CD4-positive, CD25-positive, alpha-beta regulatory T cell (primary cell): ENCODE results near the gene KIF6. TPM values are rescaled to one million over a fixed set of nuclear protein-coding genes. Genes with fewer than 3 reads are reported as not detected.

ENCODE experiments used
- ATAC-seq, 2 donors: fragments of 150-1000 bp; cut with Tn5 transposase; one replicate each; pipeline ENCODE4 v1.10.0; 2021; ENCODE audit warnings: low read depth in 2 of 2, moderate number of reproducible peaks in 2 of 2, moderate library complexity in 1 of 2
- DNase-seq, 3 donors: peaks; one replicate each; pipeline versions ENCODE4 v3.0.0 to v3.0.0-alpha.2; 2012 to 2022; ENCODE audit warnings: mixed read lengths in 1 of 3
- H3K27ac ChIP-seq: one replicate; pipeline ENCODE4 v1.7.0; 2013; ENCODE audit warnings: mild to moderate bottlenecking, low read length; ENCODE audit not compliant: insufficient read depth, poor library complexity, severe bottlenecking
- H3K27me3 ChIP-seq: one replicate; pipeline ENCODE4 v1.7.0; 2013; ENCODE audit warnings: low read length; ENCODE audit not compliant: control insufficient read depth, insufficient read depth
- H3K36me3 ChIP-seq: one replicate; pipeline ENCODE4 v1.7.0; 2013; ENCODE audit warnings: mild to moderate bottlenecking, low read length, moderate library complexity; ENCODE audit not compliant: control insufficient read depth, insufficient read depth
- H3K4me1 ChIP-seq: 2 replicates; pipeline ENCODE4 v1.7.0; 2013; ENCODE audit warnings: mild to moderate bottlenecking, low read length; ENCODE audit not compliant: insufficient read depth, control insufficient read depth, poor library complexity, severe bottlenecking
- H3K4me3 ChIP-seq: one replicate; pipeline ENCODE4 v1.7.0; 2013; ENCODE audit warnings: low read depth, mild to moderate bottlenecking, low read length, moderate library complexity
- H3K9me3 ChIP-seq, 2 experiments: 1 replicate in 1 of 2; 2 replicates in 1 of 2; pipeline ENCODE4 v1.7.0; 2013; ENCODE audit warnings: low read length in 2 of 2, mild to moderate bottlenecking in 1 of 2, moderate library complexity in 1 of 2; ENCODE audit not compliant: control insufficient read depth in 2 of 2
- H3K27ac Mint-ChIP-seq, 3 donors: one replicate each; pipeline ENCODE4 v1.8.0; 2020 to 2022; ENCODE audit warnings: mild to moderate bottlenecking in 3 of 3, mixed read lengths in 3 of 3, moderate library complexity in 2 of 3
- H3K27me3 Mint-ChIP-seq: one replicate; pipeline ENCODE4 v1.8.0; 2022; ENCODE audit warnings: mild to moderate bottlenecking, mixed read lengths
- H3K36me3 Mint-ChIP-seq: one replicate; pipeline ENCODE4 v1.8.0; 2020; ENCODE audit warnings: mixed read lengths
- H3K4me1 Mint-ChIP-seq, 4 donors: one replicate each; pipeline ENCODE4 v1.8.0; 2020 to 2022; ENCODE audit warnings: mixed read lengths in 4 of 4, mild to moderate bottlenecking in 1 of 4
- H3K4me3 Mint-ChIP-seq, 4 donors: one replicate each; pipeline ENCODE4 v1.8.0; 2020 to 2022; ENCODE audit warnings: mild to moderate bottlenecking in 4 of 4, mixed read lengths in 4 of 4, moderate library complexity in 3 of 4
- H3K9me3 Mint-ChIP-seq, 7 donors: one replicate each; pipeline ENCODE4 v1.8.0; 2020 to 2022; ENCODE audit warnings: mixed read lengths in 7 of 7, mild to moderate bottlenecking in 3 of 7, moderate library complexity in 2 of 7
- polyA plus RNA-seq, 4 donors: library from polyadenylated mRNA; unstranded; fragments of 300-500 nt; fragmentation: Illumina TruSeq; gene quantifications; one replicate each; pipeline ENCODE4 v1.2.3, GENCODE V29; 2021
- total RNA-seq: library from RNA; stranded (reverse); gene quantifications from one replicate; pipeline ENCODE4 v1.2.3, GENCODE V29; 2022

KIF6 gene
- total and polyA plus RNA-seq, 5 donors from 2014 or later: not detected

DNA sequence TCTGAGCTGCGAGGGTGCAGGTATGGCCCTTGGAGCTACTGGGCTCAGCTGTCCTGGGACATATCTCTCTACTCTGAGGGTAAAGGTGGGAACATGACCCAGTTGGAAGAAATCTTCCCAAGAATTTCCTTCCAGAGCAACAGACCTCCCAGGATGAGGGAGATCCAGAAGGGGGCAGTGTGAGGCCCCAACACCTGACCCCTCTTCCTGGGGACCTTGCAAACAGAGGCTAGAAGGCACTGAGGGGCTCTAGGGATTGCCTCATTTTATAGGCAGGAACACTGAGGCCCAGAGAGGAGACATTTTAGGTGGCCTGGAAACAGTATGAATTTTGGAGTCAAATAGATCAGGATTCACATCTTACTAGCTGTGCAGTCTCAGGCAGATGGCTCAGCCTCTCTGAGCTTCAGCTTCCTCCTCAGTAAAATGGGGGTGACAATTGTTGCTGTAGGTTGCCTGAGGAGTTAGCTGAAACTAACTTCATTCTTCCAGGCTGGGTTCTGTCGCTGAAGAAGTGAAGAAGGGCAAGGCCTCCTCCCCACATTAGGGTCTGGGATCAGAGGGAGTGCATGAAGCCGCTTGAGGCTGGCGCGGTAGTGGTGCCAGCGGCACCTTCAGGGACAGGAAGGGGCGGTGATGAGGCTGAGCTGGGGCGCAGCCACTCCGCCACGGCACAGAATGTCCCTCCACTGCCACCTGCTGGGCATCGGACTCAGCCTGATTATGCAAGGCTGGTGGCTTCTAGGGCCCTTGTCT lies 422.4 kb downstream of the KIF6 start:
- Mint-ChIP-seq H3K4me3 (peak overlapping the region in 3 of 4 donors; percentile 67 to 78 (median 76)), H3K27ac (peak overlapping the region in 1 of 3 donors; percentile 71), H3K36me3 (no peaks in the 10 kb centered on the region), H3K4me1 (peaks cover 0 to 9% (median 4%) of the 10 kb centered on the region in 4 donors), H3K9me3 (no peaks in the 10 kb centered on the region), H3K27me3 (peaks cover 5% of the 10 kb centered on the region)
- no peaks in the 10 kb centered on the region for H3K9me3 ChIP-seq
- H3K36me3 ChIP-seq: no peaks in the 10 kb centered on the region
- no peaks in the 10 kb centered on the region for H3K4me1 ChIP-seq
- peak overlapping the region; percentile 54 for H3K4me3 ChIP-seq
- no peak overlapping the region for H3K27ac ChIP-seq
- H3K27me3 ChIP-seq: no peaks in the 10 kb centered on the region
- peak; percentile 62 to 87 (median 80) for DNase-seq
- ATAC-seq: peak; percentile 91 to 96

DNA sequence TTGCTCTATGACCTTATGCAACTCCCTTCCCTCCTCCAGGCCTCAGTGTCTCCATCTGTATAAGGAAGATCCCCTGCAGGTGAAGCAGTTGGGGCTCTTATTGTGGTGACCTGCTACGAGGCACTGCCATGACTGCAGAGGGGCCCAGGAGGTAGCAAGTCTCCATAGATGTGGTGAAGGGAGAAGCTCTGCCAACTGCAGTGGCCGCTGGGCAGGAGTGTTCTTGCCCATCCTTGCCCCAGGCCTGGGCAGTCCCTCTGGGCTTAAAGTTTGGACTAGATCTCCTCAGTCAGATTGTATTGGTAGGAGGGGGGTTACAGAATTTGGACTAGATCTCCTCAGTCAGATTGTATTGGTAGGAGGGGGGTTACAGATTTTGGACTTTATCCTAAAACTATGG lies 423.2 kb downstream of the KIF6 start:
- no peak overlapping the region for H3K4me3 Mint-ChIP-seq
- H3K36me3 Mint-ChIP-seq: no peaks in the 10 kb centered on the region
- Histone ChIP-seq H3K4me1 (no peaks in the 10 kb centered on the region), H3K27ac (no peak overlapping the region), H3K9me3 (no peaks in the 10 kb centered on the region), H3K4me3 (no peak overlapping the region), H3K36me3 (no peaks in the 10 kb centered on the region), H3K27me3 (no peaks in the 10 kb centered on the region)
- H3K4me1 Mint-ChIP-seq: peaks cover 0 to 9% (median 4%) of the 10 kb centered on the region in 4 donors
- no peak overlapping the region for H3K27ac Mint-ChIP-seq
- H3K9me3 Mint-ChIP-seq: no peaks in the 10 kb centered on the region
- peaks cover 5% of the 10 kb centered on the region for H3K27me3 Mint-ChIP-seq
- no peak for ATAC-seq
- DNase-seq: no peak

DNA sequence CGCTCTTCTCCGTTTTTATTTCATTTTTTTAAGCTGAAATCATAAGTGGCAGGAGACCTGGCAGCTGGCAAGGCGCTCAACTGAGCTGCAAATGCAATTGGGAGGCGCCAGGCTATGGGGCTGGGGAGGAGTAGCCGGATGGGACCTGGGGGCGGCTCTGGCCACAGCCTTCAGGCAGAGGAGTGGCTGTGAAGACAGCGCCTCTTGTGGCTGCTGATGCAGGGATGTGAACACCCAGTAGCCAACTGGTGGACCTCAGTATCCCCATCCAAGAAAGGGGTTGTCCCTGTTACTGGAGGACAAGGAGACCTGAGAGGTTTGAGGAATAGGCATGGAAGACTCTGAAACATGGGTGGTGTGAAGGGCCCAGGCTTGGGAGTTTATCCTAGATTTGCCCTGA lies 423.6 kb downstream of the KIF6 start:
- H3K4me1 ChIP-seq: no peaks in the 10 kb centered on the region
- no peak overlapping the region for H3K27ac Mint-ChIP-seq
- H3K4me1 Mint-ChIP-seq: peaks cover 0 to 9% (median 4%) of the 10 kb centered on the region in 4 donors
- H3K27me3 Mint-ChIP-seq: peaks cover 5% of the 10 kb centered on the region
- DNase-seq (no peak), ATAC-seq (no peak)
- H3K27me3 ChIP-seq: no peaks in the 10 kb centered on the region
- no peaks in the 10 kb centered on the region for H3K9me3 Mint-ChIP-seq
- H3K4me3 ChIP-seq: no peak overlapping the region
- H3K9me3 ChIP-seq: no peaks in the 10 kb centered on the region
- H3K36me3 ChIP-seq: no peaks in the 10 kb centered on the region
- no peak overlapping the region for H3K4me3 Mint-ChIP-seq
- no peaks in the 10 kb centered on the region for H3K36me3 Mint-ChIP-seq
- no peak overlapping the region for H3K27ac ChIP-seq

DNA sequence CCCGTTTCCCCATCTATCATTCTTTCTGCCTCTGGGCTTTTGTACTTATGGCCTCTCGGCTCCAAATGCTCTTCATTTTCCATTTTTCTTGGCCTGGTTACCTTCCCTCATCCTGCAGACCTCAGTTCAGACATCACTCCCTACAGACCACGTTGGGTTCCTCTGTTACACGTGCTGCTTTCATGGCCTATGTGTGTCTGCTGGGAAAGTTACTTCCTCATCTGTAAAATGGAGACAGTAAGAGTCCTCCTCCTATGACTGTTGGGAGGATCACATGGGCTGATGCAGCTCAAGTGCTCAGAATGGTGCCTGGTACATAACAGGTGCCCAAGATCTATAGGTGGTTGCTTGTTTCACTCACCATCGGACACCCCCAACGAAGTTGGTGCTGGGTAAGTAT lies 424.5 kb downstream of the KIF6 start:
- H3K4me3 Mint-ChIP-seq: no peak overlapping the region
- no peak for DNase-seq
- Histone ChIP-seq H3K9me3 (no peaks in the 10 kb centered on the region), H3K27ac (no peak overlapping the region), H3K4me1 (no peaks in the 10 kb centered on the region), H3K4me3 (no peak overlapping the region), H3K36me3 (no peaks in the 10 kb centered on the region), H3K27me3 (no peaks in the 10 kb centered on the region)
- no peak for ATAC-seq
- peaks cover 0 to 1% (median 0%) of the 10 kb centered on the region in 7 donors for H3K9me3 Mint-ChIP-seq
- H3K27ac Mint-ChIP-seq: peak overlapping the region in 1 of 3 donors; percentile 6
- peaks cover 0 to 9% (median 4%) of the 10 kb centered on the region in 4 donors for H3K4me1 Mint-ChIP-seq
- peaks cover 5% of the 10 kb centered on the region for H3K27me3 Mint-ChIP-seq
- H3K36me3 Mint-ChIP-seq: no peaks in the 10 kb centered on the region

DNA sequence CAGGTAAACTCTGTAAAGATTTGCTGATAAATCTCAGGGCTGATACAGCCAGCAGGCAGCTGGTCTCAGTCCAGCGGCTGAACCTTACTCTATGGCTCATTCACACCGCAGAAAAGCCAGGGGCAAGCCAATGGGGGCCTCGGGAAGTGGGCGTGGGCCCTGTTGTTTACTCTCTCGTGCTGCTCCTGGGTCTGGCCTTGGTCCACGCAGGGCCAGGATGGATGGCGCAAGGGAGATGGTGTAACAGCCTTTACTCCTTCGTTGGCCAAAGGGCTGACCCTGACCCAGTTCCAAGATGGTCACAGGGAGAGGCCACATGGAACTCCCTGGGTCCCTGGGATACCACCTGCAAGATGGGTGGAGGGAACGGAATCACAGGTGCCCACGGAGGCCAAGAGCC lies 427.1 kb downstream of the KIF6 start:
- Histone ChIP-seq H3K27ac (no peak overlapping the region), H3K9me3 (no peaks in the 10 kb centered on the region), H3K4me3 (no peak overlapping the region), H3K27me3 (no peaks in the 10 kb centered on the region), H3K4me1 (no peaks in the 10 kb centered on the region), H3K36me3 (no peaks in the 10 kb centered on the region)
- Mint-ChIP-seq H3K4me3 (no peak overlapping the region), H3K36me3 (no peaks in the 10 kb centered on the region), H3K27ac (no peak overlapping the region), H3K9me3 (peaks cover 0 to 1% (median 0%) of the 10 kb centered on the region in 7 donors), H3K27me3 (peaks cover 5% of the 10 kb centered on the region), H3K4me1 (peaks cover 0 to 8% (median 3%) of the 10 kb centered on the region in 4 donors)
- ATAC-seq: no peak
- DNase-seq: no peak

DNA sequence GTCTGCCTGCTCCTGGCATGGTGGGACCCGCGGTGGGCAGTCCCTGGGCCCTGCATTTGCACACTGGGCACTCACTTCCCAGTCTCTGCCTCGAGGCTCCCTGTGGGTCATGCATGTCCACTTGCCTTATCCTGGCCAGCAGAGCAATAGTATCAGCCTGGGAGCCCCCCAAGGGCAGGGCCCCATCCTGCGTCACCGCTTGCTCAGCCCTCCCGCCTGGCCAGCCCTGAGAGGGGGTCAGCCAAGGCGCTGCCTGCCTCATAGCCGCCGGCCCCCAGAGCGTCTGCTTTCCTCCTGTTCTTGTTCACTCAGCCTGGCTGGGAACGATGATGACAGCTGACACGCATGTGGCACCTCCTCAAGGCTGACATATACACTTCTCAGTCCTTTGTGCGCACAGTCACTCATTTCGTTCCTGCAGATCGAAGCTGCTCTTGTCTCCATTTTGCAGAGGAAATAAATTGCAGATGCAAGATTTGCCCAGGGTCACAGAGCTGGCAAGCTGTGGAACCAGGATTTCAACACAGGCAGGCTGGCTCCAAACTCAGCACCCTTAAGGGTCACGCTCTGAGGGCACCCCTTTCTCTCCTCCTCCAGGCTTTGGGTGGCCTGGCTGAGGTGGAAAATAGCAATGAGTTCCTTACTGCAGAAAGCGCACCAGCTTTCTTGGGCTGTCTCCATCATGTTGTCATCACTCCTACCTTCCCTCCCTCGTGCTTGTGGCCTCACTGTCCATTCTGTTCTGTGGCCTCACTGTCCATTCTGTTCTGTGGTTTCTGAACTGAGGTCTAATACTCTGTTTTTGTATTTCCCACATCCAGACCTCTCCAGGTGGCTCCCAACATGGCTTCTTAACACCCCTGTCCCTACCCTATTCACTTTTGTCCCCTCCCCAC lies 428.2 kb downstream of the KIF6 start:
- Histone ChIP-seq H3K4me3 (no peak overlapping the region), H3K36me3 (no peaks in the 10 kb centered on the region), H3K27me3 (no peaks in the 10 kb centered on the region), H3K27ac (no peak overlapping the region), H3K4me1 (no peaks in the 10 kb centered on the region), H3K9me3 (no peaks in the 10 kb centered on the region)
- Mint-ChIP-seq H3K36me3 (no peaks in the 10 kb centered on the region), H3K27ac (no peak overlapping the region), H3K4me3 (no peak overlapping the region), H3K9me3 (peaks cover 0 to 2% (median 0%) of the 10 kb centered on the region in 7 donors), H3K27me3 (no peaks in the 10 kb centered on the region), H3K4me1 (no peaks in the 10 kb centered on the region)
- DNase-seq (no peak), ATAC-seq (no peak)

DNA sequence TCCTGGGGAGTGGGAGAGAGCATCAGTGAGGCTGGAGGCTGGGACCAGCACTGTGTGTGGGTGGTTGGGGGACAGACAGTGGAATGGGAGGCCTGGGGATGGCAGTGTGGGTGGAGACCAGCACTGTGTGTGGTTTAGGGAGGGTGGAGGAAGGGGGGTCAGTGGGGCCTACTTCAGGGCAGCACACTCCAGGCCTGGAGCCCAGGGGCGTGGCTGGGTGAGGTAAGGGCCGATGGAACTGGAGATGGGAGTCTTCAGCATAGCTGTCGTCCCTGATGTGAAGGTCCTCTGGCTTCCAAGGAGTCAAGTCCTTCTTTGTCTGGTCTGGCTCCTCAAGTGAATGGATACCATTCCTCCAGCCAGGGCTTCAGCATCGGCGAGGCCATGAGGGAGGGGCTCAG lies 429.6 kb downstream of the KIF6 start:
- H3K4me3 ChIP-seq: no peak overlapping the region
- no peaks in the 10 kb centered on the region for H3K36me3 ChIP-seq
- Mint-ChIP-seq H3K27me3 (no peaks in the 10 kb centered on the region), H3K4me3 (no peak overlapping the region), H3K4me1 (no peaks in the 10 kb centered on the region), H3K27ac (no peak overlapping the region), H3K9me3 (peaks cover 0 to 2% (median 0%) of the 10 kb centered on the region in 7 donors), H3K36me3 (no peaks in the 10 kb centered on the region)
- H3K4me1 ChIP-seq: no peaks in the 10 kb centered on the region
- DNase-seq (no peak), ATAC-seq (no peak)
- H3K9me3 ChIP-seq: no peaks in the 10 kb centered on the region
- no peaks in the 10 kb centered on the region for H3K27me3 ChIP-seq
- H3K27ac ChIP-seq: no peak overlapping the region
